ENCODE results near the gene TNP1.

DNA sequence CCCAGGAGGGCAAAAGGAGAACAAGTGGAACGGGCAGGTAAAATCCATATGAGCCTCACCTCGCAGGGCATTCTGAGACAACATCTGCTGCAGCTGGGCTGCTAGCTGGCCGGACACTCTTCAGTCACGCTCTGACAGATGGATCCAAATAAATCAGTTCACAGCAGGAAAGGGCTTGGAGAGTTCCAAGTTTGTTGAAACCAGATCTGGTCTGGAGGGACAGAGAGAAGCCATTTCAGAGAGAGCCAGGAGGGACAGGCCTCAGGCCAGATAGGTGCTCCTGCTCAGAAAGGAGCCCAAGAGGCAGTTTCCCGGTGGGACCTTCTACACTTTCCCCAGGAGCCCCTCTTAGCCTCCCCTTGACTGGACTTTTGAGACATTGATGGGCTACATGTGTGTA is 28.2 kb upstream of the TNP1 start:
- TF ChIP-seq SP1 (IDR thresholded peaks at IDR 0.05) (no peak), FOXA1 (IDR thresholded peaks at IDR 0.05) (no peak), NFRKB (IDR thresholded peaks at IDR 0.05) (no peak), L3MBTL2 (conservative IDR thresholded peaks at IDR 0.05) (no peak)
